ENCODE results near the gene CYTH1.

Gene CYTH1

GRCh38 chr17:78647032-78647431, 135.0 kb downstream of the CYTH1 start:
- DNase-seq (ENCODE audit: low spot score): no peak

GRCh38 chr17:78645421-78646295, 136.4 kb downstream of the CYTH1 start:
- peak; percentile 47 for DNase-seq (ENCODE audit: low spot score)

DNA sequence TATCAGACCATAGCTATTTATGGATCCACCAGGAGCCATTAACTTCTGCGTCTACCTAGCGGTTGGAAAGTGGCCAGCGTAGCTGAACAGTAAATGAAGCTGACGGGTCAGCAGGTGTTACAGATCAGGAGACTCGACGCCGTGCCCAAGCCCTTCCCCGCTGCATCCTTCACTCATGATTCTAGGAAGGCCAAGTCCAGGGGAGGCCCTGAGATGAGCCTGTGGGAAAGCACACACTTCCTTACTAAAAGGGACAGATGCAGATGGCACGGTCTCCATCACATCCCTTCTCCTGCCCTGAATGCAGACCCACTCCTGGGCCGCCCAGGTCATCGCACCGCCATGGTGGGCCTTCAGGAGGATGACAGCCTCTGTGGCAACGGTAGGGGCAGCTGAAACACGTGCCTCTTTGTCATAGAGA, 137.1 kb downstream of the CYTH1 start:
- no peak for DNase-seq (ENCODE audit: low spot score)

DNA sequence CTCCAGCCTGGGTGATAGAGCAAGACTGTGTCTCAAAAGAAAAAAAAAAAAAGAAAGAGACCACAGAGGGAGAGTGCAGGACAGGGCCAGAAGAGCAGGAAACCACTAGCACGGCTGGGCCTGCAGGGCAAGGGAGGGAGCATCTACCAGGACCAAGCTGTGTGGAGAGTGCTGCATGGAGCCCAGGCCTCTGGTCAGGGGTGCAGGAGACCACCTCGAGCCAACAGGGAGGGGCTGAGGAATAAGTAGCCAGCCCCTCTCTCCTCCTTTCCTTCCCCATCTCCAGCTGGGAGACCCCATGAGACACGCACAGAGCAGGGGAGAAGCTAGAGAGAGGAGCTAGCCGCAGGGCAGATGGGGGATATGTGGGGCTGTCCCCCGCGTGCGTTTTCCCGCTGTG, 137.8 kb downstream of the CYTH1 start:
- DNase-seq (ENCODE audit: low spot score): no peak

DNA sequence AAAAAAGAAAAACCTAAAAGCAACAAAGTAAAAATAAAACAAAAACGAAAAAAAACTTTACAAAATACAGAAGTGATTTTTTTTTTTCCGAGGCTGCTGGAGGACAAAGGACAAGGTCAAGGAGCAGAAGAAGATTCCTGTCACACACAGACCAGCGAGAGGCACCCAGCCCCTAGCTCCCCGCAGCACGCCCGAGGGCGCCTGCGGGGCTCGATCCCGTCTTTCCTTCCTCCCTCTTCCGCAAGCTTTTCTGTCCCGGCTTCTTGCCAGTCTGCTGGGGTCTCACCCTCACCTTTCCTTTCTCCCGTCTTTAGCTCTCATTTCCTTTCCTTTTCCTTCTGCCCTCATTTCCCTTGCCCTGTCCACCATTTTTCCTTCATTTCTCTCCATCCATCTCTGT, 138.7 kb downstream of the CYTH1 start:
- DNase-seq (ENCODE audit: low spot score): no peak

DNA sequence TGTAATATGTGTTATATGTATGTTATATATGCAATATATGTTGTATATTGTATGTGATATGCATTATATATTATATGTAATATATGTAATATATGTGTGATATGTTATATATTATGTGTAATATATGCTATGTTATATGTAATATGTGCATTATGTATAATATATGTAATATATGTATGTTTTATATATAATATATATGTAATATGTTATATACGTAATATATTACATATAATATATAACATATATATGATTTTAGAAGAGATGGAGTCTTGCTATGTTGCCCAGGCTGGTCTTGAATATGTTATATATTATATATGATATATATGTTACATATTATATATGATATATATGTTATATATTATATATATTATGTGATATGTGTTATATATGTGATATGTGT, 139.4 kb downstream of the CYTH1 start:
- DNase-seq (ENCODE audit: low spot score): no peak

DNA sequence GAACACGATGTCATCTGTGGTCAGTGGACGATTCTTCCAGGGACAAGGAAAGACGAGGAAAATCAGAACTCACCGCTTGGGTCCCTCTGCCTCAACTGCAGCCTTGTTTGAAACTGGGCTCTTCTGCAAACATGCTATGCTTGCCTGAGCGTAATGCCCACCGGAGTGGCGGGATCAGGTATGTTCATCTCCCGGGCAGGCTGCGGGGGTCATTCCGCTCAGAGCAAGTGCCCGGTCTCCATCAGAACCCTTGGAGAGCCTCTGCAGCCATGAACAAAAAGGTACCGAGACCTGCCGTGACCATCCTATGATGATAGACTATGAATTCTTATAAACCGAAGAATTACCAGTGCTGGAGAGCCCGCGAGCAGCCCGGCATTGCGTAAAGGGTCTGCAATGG, 140.4 kb downstream of the CYTH1 start:
- no peak for DNase-seq (ENCODE audit: low spot score)

- no peak for DNase-seq (ENCODE audit: low spot score)
These were observed 140.8 kb downstream of the CYTH1 start for GRCh38 chr17:78641243-78641642.

DNA sequence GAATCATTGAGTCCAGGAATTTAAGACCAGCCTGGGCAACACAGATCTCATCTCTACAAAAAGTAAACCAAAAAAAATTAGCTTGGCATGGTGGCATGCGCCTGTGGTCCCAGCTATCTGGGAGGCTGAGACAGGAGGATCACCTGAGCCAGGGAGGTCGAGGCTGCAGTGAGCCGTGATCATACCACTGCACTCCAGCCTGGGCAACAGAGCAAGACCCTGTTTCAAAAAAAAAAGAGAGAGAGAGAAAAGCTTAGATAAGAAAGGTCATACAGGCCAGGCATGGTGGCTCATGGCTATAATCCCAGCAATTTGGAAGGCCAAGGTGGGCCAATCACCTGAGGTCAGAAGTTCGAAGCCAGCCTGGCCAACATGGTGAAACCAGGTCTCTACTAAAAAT, 141.4 kb downstream of the CYTH1 start:
- DNase-seq (ENCODE audit: low spot score): no peak

- no peak for DNase-seq (ENCODE audit: low spot score)
These were observed 144.2 kb downstream of the CYTH1 start for GRCh38 chr17:78637643-78638420.

GRCh38 chr17:78637146-78637545, 144.9 kb downstream of the CYTH1 start:
- no peak for DNase-seq (ENCODE audit: low spot score)

DNA sequence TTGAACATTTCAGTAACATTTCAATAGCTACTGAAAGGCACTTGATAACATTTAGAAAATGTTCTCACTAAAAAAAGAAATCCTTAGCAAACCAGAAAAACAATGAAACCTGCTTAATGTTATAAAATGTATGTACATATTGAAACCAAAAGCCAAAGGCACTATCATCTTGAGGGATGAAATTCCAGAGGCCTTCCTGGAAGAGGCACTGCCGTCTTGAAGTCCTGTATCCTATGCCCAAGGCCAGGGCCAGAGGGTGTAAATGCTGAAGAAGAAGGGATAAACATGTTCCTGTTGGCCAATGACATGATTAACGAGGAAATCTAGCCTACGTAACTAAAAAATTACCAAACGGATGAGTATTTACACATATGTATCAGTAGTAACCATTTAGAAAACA, 147.9 kb downstream of the CYTH1 start:
- no peak for DNase-seq (ENCODE audit: low spot score)

- no peak for DNase-seq (ENCODE audit: low spot score)
These were observed 152.6 kb downstream of the CYTH1 start for GRCh38 chr17:78629436-78629995.

- DNase-seq (ENCODE audit: low spot score): no peak
These were observed 153.3 kb downstream of the CYTH1 start for GRCh38 chr17:78628547-78629435.

GRCh38 chr17:78624324-78625151, 157.5 kb downstream of the CYTH1 start:
- DNase-seq (ENCODE audit: low spot score): no peak

Data from iPS-NIHi11 (cell line).